WI38 (cell line): ENCODE results near the gene HNRNPC.

Source experiments
- H3K4me3 ChIP-seq: 2 replicates; pipeline ENCODE4 v1.5.1; 2011; ENCODE audit warnings: low read depth, mild to moderate bottlenecking, control low read depth, low read length
- TF ChIP-seq, protein P1 (sequence below): IDR thresholded peaks from 2 replicates; pipeline ENCODE4 v1.5.1; 2012; ENCODE audit warnings: low read depth, mild to moderate bottlenecking, control low read depth, low read length

HNRNPC gene

DNA sequence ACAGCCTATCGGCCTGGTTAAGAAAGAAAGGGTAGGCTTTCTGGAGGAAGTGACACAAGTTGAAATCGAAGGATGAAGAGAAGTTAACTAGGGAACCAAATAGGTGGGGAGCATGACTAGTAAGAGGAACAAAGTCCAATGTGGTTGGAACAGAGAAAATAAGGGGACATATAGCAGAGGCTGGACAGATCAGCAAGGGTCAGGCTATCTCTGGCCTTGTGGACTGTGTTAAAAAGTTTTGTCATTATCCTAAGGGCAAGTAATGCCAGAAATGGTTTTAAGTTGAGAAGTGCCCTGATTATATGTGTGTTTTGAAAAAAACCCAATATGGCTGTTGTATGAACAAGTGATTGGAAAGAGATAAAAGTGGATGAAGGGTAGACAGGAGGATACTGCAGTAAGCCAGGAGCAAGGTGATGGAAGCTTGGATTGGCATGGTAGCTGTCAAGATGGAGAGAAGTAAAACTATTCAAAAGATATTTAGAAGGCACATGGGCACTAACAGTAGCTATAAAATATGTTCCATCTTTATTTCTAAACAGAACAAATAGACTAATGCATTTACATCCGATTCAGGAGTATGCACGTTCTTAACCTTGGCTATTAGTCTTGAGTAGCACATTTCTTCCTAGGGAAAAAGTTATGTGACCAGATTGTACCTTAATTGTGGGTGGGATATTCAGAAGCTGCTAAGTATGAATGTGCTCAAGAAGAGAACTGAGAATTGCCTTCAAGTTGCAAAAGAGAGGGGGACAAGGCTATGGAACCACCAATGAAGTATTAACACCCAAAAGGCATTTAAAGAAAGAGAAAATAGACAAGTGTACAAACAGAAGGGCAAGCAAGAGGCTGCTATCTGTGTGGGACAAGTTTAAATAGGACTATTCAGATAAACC lies 66.5 kb downstream of the HNRNPC start:
- TF ChIP-seq, protein P1, sequence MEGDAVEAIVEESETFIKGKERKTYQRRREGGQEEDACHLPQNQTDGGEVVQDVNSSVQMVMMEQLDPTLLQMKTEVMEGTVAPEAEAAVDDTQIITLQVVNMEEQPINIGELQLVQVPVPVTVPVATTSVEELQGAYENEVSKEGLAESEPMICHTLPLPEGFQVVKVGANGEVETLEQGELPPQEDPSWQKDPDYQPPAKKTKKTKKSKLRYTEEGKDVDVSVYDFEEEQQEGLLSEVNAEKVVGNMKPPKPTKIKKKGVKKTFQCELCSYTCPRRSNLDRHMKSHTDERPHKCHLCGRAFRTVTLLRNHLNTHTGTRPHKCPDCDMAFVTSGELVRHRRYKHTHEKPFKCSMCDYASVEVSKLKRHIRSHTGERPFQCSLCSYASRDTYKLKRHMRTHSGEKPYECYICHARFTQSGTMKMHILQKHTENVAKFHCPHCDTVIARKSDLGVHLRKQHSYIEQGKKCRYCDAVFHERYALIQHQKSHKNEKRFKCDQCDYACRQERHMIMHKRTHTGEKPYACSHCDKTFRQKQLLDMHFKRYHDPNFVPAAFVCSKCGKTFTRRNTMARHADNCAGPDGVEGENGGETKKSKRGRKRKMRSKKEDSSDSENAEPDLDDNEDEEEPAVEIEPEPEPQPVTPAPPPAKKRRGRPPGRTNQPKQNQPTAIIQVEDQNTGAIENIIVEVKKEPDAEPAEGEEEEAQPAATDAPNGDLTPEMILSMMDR, result no peak
- no peak overlapping the region for H3K4me3 ChIP-seq

DNA sequence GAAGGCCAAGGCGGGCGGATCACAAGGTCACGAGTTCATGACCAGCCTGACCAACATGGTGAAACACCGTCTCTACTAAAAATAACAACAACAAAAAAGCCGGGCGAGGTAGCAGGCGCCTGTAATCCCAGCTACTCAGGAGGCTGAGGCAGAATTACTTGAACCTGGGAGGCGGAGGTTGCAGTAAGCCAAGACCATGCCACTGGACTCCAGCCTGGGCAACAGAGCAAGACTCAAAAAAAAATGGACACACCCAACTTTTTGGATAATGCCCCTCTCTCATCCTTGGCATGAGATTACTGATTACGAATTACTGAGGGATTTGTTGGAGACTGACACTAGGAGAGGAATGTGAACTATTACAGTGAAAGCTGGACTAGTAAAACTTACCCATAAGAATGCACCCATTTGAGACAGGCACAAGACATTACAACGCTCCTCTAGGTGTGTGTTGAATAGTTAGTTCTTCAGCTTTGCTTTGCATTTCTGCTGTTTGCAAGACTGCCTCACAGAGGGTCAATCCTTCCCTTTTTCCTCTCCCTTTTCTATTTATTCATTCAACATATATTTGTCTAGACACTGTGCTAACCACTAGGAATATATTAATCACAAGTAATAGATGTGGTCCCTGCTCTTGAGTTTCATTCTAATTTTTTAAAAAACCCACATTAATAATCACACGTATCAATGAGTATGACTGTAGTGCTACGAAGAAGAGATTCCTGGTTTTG lies 67.3 kb downstream of the HNRNPC start:
- TF ChIP-seq, protein P1, result no peak
- no peak overlapping the region for H3K4me3 ChIP-seq

DNA sequence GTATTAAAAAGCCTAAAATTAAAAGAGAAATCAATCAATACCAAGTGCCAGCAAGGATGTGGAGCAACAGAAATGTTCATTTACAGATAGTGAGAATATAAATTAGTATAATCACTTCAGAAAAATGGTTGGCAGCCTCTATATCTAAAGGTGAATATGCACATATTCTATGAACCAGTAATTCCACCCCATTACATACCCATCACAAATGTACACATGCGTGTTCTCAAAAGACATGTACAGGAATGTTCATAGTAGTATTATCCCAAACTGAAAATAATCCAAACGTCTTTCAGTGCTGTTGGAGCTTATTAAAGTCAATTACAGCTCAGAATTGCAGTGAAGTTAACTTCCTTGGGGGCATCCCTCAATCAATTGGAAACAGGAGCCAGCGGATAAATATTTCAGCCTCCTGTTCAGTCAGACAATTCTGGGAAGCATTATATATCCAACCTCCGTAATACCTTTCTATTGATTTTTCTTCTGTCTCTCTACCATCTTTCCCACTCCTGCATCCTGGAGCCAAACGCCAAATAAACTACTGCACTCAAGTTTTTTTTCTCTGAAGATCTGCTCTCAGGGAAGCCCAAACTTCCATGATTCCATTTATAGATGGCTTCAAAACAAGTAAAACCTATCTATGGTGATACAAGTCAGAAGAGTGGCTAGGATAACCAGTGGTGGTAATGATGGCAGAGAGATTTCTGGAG lies 68.3 kb downstream of the HNRNPC start:
- no peak overlapping the region for H3K4me3 ChIP-seq
- TF ChIP-seq, protein P1, result no peak

DNA sequence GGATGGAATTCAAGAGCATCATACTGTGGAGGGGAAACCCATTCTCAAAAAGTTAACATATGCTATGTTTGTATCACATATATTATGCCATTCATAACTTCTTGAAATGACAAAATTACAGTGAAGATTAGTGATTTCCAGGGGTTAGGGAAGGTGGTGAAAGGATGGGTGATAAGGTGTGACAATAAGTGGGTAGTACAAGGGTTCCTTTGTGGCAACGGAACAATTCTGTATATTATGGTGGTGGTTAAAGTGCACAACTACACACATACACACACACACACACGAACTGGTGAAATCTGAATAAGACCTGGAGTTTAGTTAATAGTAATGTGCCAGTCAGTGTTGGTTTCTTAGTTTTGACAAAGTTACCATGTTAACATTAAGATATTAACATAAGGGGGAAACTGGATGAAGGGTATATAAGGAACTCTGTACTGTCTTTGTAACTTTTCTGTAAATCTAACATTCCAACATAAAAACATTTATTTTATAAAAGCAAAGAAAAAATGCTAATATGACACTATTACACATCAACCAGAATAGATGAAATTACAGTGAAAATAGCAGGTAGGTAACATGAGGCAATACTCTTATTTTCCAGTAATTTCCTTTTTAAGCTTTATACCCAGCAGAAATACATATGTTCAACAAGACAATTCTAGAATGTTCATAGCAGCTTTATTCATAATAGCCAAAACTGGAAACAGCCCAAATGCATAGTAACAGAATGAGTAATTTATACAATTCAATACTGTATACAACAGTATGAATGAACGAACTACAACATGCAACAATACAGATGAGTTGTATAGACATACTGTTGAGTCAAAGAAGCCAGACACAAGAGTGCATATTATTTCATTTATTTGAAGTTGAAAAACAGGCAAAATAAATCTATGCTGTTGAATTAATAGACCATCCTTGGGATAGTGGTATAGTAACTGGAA lies 69.4 kb downstream of the HNRNPC start:
- no peak overlapping the region for H3K4me3 ChIP-seq
- TF ChIP-seq, protein P1, result no peak

DNA sequence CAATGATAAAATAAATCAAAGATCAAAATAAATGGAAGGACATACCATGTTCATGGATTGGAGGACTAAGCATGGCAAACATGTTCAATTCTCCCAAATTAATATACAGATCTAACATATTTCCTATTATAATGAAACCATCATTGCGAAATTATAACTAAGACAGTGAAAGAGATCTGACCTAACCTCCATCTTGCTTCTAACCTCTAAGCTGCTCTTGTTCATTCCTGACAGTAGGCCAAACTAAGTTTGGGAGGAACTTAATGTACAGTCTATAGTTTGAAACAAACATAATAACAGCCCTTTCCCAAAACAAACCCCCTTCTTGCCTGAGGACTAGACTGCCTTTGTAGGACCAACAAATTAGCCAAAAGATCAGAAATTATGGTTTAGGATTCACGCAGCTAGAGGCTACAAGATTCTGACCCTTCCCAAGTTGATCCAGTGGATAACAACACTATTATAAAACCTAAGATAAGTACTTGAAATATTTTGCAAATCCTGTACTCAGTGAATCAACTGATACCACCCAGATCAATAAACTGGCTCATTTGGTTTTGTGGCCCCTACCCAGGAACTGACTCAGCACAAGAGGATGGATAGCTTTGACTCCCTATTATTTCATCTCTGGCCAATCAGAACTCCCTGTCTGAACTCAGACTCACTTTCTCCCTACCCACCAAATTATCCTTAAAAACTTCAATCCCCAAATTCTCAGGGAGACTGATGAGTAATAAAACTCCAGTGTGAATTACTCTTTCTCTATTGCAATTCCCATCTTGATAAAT lies 71.6 kb downstream of the HNRNPC start:
- H3K4me3 ChIP-seq, result no peak overlapping the region
- TF ChIP-seq, protein P1, result no peak

DNA sequence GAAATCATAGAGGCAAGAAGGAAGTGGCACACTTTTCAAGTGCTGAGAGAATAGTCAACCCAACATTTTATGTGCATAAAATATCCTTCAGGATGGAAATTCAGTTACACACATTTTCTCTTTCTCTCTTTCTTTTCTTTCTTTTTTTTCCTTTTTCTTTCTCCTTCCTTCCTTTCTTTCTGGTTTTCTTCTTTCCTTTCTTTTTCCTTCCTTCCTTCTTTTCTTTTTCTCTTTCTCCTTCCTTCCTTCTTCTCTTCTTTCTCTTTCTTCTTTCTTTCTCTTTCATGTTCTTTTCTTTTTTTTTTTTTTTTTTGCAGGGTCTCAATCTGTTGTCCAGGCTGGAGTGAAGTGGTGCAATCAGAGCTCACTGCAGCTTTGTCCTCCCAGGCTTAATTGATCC lies 74.6 kb downstream of the HNRNPC start:
- TF ChIP-seq, protein P1, result no peak
- H3K4me3 ChIP-seq, result no peak overlapping the region
